Cortex of kidney (tissue), 1 donor: ENCODE data around the gene PPP1R7.

Source experiments
- DNase-seq: peaks from one replicate; lab custom pipeline; 2025; lab: John Stamatoyannopoulos, UW

Gene PPP1R7

DNA sequence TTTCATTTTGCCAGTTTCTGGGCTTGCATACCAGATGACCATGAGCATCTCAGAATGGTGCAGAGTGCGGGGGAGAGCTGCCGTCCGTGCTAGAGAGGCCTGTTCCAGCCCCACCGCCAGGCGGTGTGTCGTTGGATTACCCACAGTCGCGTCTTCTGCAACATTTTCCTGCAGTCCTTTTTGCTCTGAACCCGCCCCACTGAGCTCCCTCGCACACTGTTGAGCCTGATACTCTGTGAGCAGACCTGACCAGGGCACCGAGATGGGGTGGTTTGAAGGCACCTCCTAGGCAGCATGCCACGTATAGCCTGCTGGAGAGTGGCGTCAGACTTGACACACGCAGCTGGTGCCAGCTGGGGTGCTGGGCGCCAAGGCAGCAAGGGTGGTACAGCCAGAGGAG is 18.1 kb downstream of the PPP1R7 start:
- no peak for DNase-seq

DNA sequence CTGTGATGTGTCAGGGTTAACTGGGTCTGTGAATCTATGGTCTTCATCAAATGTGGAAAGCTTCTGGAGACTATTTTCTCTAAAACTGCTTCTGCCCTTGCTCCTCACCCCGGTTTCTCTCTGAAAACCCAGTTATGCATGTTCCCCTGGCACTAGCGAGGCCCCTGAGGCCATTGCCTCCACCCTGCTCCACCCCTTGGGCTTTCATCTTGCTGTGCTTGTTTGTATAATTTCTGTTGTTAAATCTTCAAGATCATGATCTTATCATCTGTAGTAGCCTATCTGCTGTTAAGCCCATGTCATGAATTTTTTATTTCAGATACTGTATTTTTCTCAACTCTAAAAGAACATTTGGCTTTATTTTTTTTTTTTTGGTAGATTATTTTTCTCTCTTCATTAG is 23.3 kb downstream of the PPP1R7 start:
- DNase-seq: no peak

DNA sequence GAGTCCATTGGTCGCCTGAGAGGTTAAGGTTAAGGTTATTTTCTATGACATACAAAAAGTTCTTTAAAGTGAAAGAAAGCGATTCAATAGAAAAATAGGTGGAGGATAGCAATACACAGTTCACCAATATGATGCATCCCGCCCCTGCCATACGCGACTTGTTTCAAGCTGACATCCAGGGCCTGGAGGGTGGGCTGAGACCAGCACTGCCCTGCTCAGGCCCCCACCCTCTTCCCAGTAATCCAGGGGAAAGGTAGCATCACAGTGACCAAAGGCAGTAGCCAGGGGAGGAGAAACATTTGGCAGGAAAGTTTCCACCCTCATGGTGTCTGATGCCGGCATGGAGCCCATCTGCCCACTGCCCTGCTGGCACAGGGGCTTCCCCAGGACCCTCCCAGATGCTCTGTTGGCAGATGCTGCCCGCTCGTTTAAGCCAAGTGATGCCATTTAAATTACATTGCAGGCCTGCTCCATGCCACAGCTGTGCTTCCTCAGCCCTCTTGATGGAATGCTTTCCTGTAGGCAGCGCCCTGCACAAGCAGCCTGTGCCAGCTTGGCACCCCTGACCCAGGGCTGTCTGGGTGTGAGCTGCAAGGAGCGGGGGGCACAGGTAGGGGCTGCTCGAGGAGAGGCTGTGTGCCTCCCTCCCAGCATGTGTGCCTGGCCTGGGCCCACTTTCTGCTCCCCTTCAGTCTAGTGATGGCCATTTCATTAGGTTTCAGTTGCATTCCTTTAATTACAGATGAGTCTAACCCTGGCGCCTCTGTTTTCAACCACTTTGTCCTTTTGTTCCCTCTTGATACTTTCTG is 27.5 kb downstream of the PPP1R7 start:
- DNase-seq: no peak

DNA sequence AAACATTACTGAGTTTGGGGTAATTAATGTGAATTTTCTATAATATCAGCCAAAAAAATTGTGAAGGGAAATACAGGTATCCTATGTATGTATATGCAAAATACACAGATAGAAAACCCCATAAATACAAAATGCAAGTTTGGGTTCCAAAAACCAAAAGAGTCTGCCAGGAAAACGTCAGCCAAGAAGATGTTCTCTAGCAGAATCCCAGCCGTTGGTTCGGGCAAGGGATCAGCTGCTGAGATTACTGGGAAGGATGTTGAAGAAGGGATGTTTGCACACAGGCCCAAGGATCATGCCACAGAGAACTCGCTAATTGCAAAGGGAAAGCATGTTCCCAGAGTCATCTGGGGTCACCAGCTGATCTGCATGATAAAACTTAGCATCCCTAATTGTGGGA is 28.7 kb downstream of the PPP1R7 start:
- no peak for DNase-seq

DNA sequence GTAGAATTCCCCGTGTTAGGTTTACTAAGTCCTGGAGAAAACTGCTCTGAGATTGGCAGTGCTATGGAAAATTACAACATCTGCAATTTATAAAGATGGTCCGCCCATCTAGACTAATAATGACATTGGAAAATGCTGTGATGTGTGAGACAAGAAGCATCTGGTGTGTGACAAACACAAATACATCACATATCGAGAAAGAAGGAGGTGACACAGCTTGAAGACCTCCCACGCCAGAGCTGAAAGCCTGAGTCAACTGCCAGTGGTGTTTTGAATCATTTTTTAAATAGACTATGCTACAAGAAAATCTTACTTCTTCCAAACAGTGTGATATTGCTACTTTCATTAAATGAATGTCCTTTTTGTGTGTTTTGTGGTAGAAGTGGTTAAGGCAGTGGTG is 29.6 kb downstream of the PPP1R7 start:
- no peak for DNase-seq

DNA sequence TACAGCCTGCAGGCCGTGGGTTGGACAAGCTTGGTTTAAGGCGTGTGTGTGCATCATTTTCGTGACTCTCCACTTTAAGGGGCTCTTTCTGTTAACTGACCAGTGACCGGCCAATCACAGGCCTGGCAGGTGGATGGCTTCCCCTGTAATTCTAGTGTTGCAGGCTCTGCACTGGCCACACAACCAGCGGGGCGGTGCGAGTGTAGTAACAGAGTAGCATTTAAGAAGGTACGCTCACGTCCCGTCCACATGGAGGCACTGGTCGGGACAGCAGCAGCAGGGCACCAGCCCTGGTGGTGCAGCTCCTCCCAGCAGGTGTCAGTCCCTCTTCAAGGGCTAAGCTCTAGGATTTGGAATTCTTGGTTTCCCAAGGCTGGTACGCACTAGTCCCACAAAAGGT is 30.2 kb downstream of the PPP1R7 start:
- no peak for DNase-seq

DNA sequence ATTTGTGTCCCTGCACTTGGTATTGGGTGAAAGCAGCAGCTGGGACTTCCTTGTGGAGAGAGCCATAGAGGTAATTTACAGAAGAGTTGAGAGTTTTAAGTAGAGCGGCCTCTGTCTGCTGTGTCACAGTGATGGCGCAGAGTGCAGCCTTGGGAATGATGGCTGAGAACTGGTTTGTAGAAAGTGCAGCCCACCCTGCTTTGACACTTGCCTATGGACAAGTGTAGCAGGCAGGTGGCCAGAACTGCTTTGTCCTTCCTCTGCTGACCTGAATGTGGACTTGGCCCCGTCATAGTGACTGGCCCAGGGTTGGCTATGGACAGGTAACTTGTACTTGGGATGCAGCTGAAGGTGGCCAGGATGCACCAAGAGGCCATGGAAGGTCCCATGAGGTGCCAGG is 31.9 kb downstream of the PPP1R7 start:
- DNase-seq: no peak

DNA sequence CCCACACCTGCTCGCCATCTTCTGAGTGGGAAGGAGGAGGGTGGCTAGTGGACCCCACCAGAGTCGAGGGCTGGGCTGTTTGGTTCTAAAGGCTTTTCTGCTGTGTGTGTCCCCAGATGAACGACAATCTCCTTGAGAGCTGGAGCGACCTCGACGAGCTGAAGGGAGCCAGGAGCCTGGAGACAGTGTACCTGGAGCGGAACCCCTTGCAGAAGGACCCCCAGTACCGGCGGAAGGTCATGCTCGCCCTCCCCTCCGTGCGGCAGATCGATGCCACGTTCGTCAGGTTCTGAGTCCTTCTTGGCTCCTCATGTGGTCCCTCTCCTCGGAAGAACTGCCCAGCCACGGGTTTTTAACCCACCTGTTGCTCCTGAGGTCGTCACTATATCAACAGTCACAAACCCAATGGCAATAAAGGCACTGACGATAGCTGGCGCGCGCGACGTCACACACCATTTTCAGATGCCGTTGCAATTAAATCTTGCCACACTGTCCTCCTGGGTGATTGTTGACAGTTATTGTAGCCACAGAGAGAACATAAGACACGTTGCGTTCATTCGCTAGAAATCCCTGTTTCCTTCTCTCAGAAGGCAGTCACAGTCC is 32.4 kb downstream of the PPP1R7 start:
- DNase-seq: no peak

DNA sequence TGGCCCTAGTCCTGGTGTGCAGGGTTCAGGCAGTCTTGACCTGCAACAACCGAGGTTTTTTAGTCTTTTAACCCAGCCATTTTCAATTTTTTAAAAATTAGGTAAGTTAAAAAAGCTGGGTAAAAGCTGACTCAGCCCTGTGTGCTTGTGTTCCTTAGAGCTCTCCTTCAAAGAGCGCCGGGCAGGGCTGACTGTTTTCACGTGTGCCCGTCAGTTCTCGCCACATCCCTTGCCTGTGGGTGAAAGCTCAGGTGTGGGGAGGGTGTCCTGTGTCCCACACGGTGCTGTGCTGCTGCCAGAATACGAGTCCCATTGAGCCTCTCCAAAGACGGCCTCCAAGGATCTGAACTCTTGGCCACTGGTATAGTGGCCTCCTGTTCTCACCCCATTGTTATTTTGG is 33.0 kb downstream of the PPP1R7 start:
- no peak for DNase-seq

DNA sequence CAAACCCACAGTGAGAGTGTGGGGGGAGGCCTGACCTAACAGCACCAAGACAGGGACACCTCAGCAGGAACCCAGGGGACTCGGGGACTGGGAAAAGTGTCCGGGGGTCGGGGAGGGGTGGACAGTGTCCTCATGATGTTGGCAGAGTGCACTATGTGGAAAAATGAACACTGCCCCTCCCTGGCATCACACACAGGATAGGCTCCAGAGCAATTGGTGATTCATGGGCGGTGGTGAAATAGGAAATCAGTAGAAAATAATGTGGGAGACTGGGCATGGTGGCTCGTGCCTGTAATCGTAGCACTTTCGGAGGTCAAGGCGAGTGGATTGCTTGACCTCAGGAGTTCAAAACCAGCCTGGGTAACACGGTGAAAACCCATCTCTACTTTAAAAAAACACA is 34.6 kb downstream of the PPP1R7 start:
- no peak for DNase-seq

DNA sequence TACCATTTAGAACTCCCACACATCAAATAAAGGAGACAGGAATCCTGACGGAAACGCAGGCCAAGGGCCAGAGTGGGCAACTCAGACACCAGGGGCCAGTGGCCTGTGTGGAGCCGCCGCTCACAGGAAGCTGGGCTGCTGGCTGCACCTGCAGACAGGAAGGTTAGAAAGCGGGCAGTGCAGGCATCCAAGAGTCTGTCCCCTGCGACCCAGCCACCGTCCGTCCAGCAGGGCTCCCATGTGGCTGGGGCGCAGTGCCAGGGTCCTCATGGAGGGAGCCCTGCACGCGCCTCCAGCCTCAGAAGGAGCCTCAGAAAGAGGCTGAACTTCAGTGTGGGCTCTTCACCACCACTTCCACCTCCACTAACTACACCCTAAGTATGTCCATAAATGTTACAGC is 35.7 kb downstream of the PPP1R7 start:
- DNase-seq: no peak

DNA sequence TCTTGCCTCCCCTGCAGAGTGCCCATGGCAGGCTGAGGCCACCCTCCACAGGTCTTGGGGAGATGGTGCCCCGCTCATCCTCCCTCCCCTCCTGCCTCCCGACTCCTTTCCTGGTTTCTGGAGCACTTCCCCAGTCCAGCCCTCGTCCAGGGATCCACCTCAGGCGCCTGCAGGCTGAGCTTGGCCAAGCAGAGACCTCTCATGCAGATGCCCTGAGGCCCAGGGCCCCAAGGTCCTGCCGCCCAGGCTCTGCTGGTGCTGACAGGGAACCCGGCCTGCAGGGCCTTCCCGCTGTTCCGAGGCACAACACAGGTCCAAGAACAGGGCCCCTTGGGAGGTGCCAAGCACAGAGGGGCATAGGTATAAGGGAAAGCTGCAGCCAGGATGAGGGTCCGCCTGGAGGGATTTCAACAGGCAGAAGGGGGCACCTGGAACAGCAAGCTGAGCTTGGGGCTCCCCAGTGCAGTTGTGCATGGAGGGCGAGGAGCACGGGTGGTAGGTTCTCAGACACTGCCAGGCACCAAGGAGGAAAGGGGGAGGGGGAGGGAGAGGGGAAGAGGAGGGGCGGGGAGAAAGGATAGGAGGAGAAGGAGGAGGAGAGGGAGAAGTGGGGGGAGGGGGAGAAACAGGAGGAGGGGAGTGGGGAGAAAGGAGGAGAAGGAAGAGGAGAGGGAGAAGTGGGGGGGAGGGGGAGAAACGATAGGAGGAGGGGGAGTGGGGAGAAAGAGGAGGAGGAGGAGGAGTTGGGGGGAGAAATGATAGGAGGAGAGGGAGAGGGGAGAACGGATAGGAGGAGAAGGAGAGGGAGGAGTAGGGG is 37.0 kb downstream of the PPP1R7 start:
- no peak for DNase-seq

DNA sequence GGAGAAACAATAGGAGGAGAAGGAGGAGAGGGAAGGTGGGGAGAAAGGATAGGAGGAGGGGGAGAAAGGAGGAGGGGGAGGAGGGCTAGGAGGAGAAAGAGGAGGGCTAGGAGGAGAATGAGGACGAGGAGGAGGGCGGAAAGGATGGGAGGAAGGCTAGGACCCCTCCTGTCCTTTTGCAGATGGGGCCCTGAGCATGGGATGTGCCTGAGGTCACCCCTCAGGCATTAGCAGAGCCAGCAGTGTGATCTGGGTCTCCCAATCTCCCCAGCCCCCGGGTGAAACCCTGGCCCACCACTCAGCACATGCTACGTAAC is 37.6 kb downstream of the PPP1R7 start:
- no peak for DNase-seq

DNA sequence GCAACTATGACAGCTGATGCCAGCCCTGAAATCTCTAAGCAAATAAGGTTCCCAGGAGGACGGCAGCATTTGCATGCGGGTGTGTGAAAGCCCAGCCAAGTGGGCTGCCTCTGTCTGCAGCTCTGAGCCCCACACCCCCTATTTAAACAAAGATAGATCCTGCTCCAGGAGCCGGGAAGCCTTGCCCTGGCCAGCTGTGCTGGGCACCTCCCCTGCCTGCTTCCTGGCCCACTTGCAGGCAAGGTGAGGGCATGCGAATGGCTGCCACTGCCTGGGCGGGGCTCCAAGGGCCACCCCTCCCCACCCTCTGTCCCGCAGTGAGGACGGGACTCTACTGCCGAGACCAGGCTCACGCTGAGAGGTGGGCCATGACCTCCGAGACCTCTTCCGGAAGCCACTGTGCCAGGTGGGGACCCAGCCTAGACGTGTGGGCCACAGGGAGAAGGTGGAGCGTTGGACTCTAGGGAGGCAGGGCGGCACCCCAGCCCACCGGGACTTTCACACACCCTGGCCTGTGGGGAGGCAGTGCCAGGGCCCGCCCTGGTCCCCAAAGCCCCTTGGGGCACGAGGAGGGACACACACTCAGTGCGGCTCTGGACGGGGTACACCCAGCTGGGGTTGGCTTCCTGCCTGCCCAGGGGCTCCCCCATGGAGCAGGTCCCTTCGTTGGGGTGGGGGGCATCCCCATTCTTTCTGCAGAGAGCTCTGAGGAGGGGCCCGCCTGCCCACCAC is 38.3 kb downstream of the PPP1R7 start, which contains the start of gene ANO7:
ANO7 (plus strand) TSS at position 317 of the 732 bp plus-strand sequence. CDS start 1,387 bp downstream, outside the sequence.
- no peak for DNase-seq

DNA sequence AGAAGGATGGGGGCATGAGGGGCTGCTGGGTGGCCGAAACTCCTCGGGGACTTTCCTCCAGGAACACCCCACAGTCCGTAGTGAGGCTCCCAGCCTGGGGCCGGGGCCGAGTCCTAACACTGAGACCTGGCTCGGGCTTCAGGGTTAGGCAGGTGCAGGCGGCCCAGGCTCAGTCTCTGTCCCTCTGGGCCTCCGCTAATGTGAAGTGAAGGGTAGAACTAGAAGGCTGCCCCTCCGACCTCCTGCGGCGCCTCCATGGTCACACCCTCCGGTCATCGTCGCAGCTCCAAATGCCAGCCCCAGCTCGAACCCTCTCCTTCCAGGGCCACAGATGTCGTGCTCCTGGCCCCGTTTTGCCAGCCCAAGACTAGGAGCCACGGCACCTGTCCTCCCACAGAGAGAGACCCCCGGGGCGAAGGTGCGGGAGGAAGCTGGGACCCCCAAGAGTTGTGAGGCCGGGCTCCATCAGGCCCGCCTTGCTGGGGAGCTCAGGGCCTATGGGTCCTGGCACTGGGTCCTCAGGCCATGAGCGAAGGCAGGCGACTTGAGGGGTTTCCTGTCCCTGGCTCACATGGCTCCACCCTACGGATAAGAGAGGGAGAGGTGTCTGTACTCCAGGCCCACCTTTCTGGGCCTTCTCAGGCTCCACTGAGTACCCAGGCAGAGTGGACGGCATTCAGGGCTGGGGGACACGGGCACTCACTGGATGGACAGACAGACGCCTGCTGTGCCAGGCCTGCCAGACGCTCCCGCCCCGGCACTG is 39.0 kb downstream of the PPP1R7 start:
- DNase-seq: no peak

DNA sequence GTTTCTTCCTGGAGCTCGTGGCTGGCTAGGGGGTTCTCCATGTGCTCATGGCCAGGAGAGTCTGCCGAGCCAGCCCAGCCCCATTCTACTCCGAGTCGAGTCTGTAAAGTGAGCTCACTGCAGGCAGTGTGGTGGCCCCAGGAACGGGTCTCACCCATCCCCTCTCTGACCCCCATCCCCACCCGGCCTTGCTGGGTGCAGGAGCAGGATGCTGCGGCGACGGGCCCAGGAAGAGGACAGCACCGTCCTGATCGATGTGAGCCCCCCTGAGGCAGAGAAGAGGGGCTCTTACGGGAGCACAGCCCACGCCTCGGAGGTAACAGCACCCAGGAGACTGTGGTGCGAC is 39.6 kb downstream of the PPP1R7 start:
- no peak for DNase-seq

DNA sequence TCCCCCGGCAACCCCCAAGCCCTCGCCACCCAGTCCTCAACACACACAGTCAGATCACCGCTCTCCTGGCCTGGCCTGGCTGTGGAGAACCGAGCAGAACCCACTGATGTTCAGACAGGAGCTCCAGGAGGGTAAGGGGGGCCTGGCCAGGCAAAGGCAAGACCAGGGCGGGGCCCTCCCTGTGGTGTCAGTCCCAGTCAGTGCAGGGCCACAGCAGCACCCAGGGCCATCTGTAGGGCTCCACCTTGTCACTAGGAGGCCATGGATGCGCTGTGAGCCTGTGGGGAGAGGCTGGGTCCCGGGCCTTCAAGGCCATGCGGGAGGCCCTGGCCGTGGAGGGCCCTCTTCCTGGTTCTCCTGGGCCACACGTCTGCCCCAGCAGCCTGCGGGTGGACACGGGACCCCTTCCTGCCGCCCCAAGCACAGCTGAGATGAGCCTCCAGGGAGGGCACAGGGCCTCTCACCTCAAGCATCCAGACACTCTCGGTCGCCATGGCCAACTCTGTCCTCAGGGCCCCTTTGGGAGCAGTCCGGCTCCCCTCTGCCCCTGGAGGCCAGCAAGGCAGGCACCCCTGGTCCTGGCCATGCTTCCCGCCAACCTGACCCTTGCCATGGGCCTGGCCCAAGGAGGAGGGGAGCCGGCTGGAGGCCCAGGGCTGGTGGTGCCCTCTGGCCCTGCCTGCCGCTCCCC is 40.2 kb downstream of the PPP1R7 start:
- DNase-seq: no peak

DNA sequence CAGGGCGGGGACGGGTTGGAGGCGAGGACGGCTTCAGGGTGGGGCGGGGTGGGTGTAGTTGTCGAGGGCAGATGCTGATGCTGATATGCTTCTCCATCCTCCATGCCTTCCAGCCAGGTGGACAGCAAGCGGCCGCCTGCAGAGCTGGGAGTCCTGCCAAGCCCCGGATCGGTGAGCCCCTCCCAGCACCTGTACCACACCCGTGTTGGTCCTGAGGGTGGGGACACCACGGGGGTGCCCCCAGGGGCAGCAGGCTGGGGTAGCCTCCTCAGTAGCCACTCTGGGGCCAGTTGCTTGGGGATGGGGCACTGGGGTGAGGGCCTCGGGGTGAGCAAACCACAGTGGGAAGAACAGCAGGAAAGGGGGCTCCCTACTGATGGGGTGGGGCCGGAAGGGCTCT is 40.8 kb downstream of the PPP1R7 start:
- no peak for DNase-seq

DNA sequence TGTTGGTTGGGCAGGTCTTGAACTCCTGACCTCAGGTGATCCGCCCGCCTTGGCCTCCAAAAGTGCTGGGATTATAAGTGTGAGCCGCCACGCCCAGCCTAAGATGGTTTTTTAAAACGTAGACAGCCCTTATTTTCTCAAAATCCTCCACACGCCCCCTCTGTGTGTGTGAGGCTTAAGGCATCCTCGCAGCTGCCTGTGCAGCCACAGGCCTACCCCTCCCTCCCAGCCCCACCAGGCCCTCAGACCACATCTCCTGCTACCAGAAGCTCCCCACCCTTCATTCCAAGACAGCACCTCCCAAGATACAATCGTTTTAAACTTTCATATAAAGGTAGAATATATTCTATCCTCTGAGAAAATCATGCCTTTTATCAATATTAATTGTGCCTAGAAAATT is 43.0 kb downstream of the PPP1R7 start:
- no peak for DNase-seq

DNA sequence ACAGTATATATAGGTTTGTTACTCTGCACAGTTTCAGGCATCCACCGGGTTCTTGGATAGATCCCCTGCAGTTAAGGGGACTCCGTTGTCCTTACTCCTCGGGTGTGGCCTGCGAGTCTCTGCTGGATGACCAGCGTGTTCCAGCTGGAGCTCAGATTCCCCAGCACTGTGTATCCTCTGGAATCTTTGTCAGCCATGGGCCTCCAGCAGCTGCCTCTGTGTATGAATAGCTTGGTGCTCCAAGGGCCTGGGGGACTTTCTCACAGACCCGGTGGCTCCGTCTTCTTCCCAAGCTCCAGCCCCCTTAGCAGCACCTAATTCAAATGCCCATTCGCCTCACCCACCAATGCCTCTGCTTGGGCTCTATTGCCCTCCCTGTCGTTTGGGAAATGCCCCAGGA is 44.5 kb downstream of the PPP1R7 start:
- no peak for DNase-seq

DNA sequence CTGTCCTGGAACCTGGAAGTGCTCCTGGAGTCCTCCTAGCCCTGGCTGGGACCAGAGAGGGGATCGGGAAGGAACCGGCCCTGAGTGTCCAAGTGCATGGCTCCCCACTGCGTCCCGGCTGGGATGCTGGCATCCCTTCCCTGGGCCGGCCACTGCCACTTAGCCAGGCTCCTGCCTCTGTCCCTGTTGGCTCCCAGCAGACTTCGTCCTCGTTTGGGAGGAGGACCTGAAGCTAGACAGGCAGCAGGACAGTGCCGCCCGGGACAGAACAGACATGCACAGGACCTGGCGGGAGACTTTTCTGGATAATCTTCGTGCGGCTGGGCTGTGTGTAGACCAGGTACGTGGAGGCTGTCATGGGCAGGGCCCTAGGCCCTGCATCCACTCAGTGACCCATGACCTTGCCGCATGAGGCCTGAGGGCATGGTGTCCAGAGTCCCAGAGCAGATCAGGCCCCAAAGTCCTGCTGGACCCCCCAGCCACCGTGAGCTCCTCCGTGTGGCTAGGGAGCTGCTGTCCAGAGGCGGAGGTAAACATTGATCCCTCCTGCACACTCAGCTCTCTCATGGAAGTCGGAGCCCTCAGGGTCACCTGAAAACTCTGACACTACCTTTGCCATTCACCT is 45.4 kb downstream of the PPP1R7 start:
- no peak for DNase-seq
